Transverse colon (tissue), 4 donors: Measurements from ENCODE around the gene LMTK2. TPM values are rescaled to one million over a fixed set of nuclear protein-coding genes. Genes with fewer than 3 reads are reported as not detected.

Experiments
- DNase-seq: peaks from one replicate; pipeline ENCODE4 v3.0.0-alpha.2; 2019
- H3K27ac ChIP-seq, 4 donors: fragments of 200-600 bp; sonication (generic); 2 replicates each; pipeline ENCODE4 v1.5.1; 2016 to 2018; ENCODE audit warnings: inconsistent platforms in 4 of 4
- H3K27me3 ChIP-seq: fragments of 200-600 bp; sonication (generic); 2 replicates; pipeline ENCODE4 v1.5.1; 2017; ENCODE audit warnings: inconsistent platforms
- H3K36me3 ChIP-seq, 4 donors: fragments of 200-600 bp; sonication (generic); 2 replicates each; pipeline ENCODE4 v1.5.1; 2017 to 2019; ENCODE audit warnings: inconsistent platforms in 4 of 4
- H3K4me1 ChIP-seq, 4 donors: fragments of 200-600 bp; sonication (generic); 2 replicates each; pipeline ENCODE4 v1.5.1; 2017 to 2020; ENCODE audit warnings: inconsistent platforms in 4 of 4
- H3K4me3 ChIP-seq, 4 donors: fragments of 200-600 bp; sonication (generic); 1 replicate in 1 of 4; 2 replicates in 3 of 4; pipeline versions ENCODE4 v1.5.1 to v1.6.1; 2017 to 2019; ENCODE audit warnings: inconsistent platforms in 4 of 4
- H3K9me3 ChIP-seq, 2 donors: fragments of 200-600 bp; sonication (generic); 2 replicates each; pipeline ENCODE4 v1.5.1; 2017 to 2019; ENCODE audit warnings: inconsistent platforms in 2 of 2
- EP300 ChIP-seq: sonication (generic); formaldehyde crosslinking; IDR thresholded peaks from one replicate; pipeline ENCODE4 v1.6.1; 2017; ENCODE audit warnings: antibody characterized with exemption, low read depth
- POLR2A ChIP-seq: fragments of 450-650 bp; IDR thresholded peaks from one replicate; pipeline ENCODE4 v1.6.1; 2016; ENCODE audit warnings: antibody characterized with exemption, mild to moderate bottlenecking, moderate library complexity
- POLR2AphosphoS5 ChIP-seq, 3 donors: sonication (generic); formaldehyde crosslinking; IDR thresholded peaks; one replicate each; pipeline ENCODE4 v1.6.1; 2016; ENCODE audit warnings: antibody characterized with exemption in 3 of 3
- WGBS, 2 donors: methylation state at CpG; one replicate each; pipeline ENCODE4 v1.1.5; 2018; ENCODE audit warnings: low coverage in 1 of 2; 5-methylcytosine and 5-hydroxymethylcytosine counted together
- in situ Hi-C, 4 donors: fragments of 200-750 bp; cut with MboI; loops; one replicate each; pipeline versions ENCODE4 v1.15.0 to v1.15.1; 2017; ENCODE audit warnings: low sequenced_read_pairs in 3 of 4, low pct_ligation_motif_present in 1 of 4, low pct_unique_long_range_greater_than_20kb in 1 of 4
- intact Hi-C: fragments of 100-400 bp; cut with DNase I; formaldehyde crosslinking; loops from one replicate; pipeline ENCODE4 v1.15.1; 2023; ENCODE audit warnings: low total_unique reads
- total RNA-seq, 4 donors: library from RNA; depleted of rRNA; stranded (reverse); fragments of >200 nt; gene quantifications; one replicate each; pipeline ENCODE4 v1.1.0, GENCODE V29; 2016
- TF ChIP-seq, protein P1 (sequence below), 5 experiments: fragments of 200-600 bp in 3 of 5; fragments of 450-650 bp in 2 of 5; sonication (generic) in 3 of 5; IDR thresholded peaks; 1 replicate in 2 of 5; 2 replicates in 3 of 5; pipeline ENCODE4 v1.5.1; 2016 to 2017; ENCODE audit warnings: antibody characterized with exemption in 5 of 5, inconsistent platforms in 3 of 5, mild to moderate bottlenecking in 2 of 5, moderate library complexity in 1 of 5

The LMTK2 gene
- total RNA-seq, 4 donors from 2014 or later: 51.6 to 106 (median 62.2) TPM

DNA sequence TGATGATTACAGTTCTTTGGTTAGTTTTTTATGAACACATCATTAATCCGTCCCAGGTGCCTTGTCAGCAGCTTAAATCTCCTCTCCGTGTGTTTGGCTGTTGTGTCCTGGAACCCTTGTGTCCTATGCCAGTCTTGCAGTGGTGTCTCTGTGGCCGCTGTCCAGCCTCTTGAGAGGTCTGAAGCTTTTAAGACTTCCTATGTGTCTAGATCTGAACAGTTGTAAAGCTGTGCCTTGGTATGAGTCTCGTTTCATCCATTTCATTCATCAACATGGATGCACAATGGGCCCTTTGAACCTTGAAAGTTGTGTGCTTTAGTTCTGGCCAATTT is 16.7 kb downstream of the LMTK2 start:
- no peaks in the 10 kb centered on the region for H3K4me1 ChIP-seq
- 83 to 92% methylated on average over 2 to 4 of the region's 4 CpGs for WGBS, 2 donors
- H3K9me3 ChIP-seq: no peaks in the 10 kb centered on the region
- H3K4me3 ChIP-seq: no peak overlapping the region
- DNase-seq: no peak
- H3K36me3 ChIP-seq: no peaks in the 10 kb centered on the region
- TF ChIP-seq POLR2A (no peak), EP300 (no peak), POLR2AphosphoS5 (IDR thresholded peaks at IDR 0.05) (no peak)
- TF ChIP-seq, protein P1, sequence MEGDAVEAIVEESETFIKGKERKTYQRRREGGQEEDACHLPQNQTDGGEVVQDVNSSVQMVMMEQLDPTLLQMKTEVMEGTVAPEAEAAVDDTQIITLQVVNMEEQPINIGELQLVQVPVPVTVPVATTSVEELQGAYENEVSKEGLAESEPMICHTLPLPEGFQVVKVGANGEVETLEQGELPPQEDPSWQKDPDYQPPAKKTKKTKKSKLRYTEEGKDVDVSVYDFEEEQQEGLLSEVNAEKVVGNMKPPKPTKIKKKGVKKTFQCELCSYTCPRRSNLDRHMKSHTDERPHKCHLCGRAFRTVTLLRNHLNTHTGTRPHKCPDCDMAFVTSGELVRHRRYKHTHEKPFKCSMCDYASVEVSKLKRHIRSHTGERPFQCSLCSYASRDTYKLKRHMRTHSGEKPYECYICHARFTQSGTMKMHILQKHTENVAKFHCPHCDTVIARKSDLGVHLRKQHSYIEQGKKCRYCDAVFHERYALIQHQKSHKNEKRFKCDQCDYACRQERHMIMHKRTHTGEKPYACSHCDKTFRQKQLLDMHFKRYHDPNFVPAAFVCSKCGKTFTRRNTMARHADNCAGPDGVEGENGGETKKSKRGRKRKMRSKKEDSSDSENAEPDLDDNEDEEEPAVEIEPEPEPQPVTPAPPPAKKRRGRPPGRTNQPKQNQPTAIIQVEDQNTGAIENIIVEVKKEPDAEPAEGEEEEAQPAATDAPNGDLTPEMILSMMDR (IDR thresholded peaks at IDR 0.05): no peak
- intact Hi-C loops (no loop called here), in situ Hi-C loops (no loop called here)
- no peak overlapping the region for H3K27ac ChIP-seq
- no peaks in the 10 kb centered on the region for H3K27me3 ChIP-seq

DNA sequence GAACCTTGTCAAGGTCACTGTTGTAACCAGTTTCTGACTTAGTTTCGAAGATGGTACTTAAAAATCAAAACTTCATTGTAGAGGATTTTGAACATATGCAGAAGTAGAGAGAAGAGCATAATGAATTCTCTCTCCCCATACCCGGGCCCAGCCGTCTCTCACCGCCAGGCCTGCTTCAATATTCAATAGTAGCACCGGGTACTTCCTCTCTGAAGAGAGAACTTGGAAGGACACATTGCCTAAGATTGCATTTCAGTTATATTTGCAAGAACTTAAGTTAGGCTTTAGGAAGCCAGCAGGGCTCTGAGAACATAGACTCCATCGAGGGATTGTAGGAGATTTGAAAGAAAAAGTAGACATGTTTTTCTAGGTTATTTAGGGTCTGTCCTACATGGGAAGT is 19.1 kb downstream of the LMTK2 start:
- Histone ChIP-seq H3K27ac (no peak overlapping the region), H3K4me3 (no peak overlapping the region), H3K4me1 (peaks cover 0 to 5% (median 2%) of the 10 kb centered on the region in 4 donors), H3K36me3 (no peaks in the 10 kb centered on the region), H3K9me3 (no peaks in the 10 kb centered on the region), H3K27me3 (no peaks in the 10 kb centered on the region)
- TF ChIP-seq POLR2AphosphoS5 (IDR thresholded peaks at IDR 0.05): no peak
- TF ChIP-seq, protein P1 (IDR thresholded peaks at IDR 0.05): no peak
- TF ChIP-seq EP300: no peak
- no peak for TF ChIP-seq POLR2A
- 88 to 100% methylated on average over 2 to 6 of the region's 6 CpGs for WGBS, 2 donors
- in situ Hi-C loops: no loop called here
- no peak for DNase-seq
- intact Hi-C loops: no loop called here

DNA sequence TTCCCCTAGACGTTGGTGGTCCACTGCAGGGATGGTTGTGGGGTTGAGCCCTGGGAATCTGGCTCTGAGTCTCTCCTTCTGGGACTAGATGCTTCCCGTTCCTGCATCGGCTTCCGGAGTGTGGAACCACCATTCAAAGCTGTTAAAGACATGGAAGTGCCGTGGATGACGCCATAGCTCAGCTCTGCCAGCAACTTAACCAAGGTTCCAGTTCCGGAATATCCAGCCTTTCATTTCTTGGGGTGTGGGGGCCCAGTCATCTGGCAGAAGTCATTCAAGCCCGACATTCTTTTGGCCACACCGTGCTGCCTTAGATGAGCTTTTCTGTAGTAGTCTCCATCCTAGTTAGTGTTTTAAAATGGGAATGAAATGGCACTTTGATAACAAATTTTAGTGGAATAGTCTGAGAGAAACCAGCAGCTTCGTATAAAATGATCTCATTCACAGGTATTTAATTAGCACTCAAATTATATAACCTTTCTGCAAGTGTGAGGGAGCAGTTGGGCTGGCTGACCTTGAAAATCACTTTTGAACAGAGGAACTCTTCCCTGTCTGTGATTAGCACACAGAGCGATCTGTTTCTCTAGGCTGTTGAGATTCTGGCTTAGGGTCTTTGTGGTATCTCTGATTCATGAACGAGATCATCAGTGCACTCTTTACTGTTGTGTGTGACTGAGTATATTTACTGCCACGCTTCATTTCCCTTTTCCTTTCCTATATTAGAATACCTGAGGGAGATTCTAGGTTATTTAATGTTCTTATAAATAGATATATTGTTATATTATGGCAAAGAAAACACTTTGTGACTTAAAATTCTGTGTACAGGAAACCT is 19.9 kb downstream of the LMTK2 start:
- in situ Hi-C loops: no loop called here
- H3K4me3 ChIP-seq: no peak overlapping the region

DNA sequence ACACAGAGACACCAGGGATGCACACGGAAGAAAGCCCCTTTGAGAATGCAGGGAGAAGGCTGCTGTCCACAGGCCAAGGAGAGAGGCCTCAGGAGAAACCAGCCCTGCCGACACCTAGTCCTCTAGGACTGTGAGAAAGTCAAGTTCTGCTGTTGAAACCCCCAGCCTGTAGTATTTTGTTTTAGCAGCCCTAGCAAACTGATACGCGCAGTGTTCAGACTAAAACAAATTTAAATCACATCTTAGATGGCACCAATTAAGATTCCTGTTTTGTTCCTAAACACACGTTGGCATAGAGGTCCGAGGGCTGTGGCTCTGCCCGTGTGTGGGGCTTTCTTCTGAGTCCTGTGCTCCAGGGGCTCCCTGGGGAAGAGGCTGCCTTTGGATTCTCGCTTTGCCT is 21.7 kb downstream of the LMTK2 start:
- H3K4me1 ChIP-seq: peaks cover 23 to 31% (median 26%) of the 10 kb centered on the region in 4 donors
- H3K27me3 ChIP-seq: no peaks in the 10 kb centered on the region
- in situ Hi-C loops (no loop called here), intact Hi-C loops (no loop called here)
- DNase-seq: no peak
- 95% methylated on average over 8 of the region's 8 CpGs; no CpG with 5 or more reads in 1 of the 2 donors for WGBS, 2 donors
- H3K36me3 ChIP-seq: no peaks in the 10 kb centered on the region
- H3K4me3 ChIP-seq: no peak overlapping the region
- TF ChIP-seq POLR2AphosphoS5 (IDR thresholded peaks at IDR 0.05) (no peak), POLR2A (no peak), EP300 (no peak)
- TF ChIP-seq, protein P1 (IDR thresholded peaks at IDR 0.05): no peak
- H3K27ac ChIP-seq: no peak overlapping the region
- no peaks in the 10 kb centered on the region for H3K9me3 ChIP-seq

More for the DNA sequence above, 19.9 kb downstream of the LMTK2 start:
- Histone ChIP-seq H3K4me1 (peaks cover 7 to 13% (median 9%) of the 10 kb centered on the region in 4 donors), H3K27ac (no peak overlapping the region), H3K9me3 (no peaks in the 10 kb centered on the region), H3K36me3 (no peaks in the 10 kb centered on the region), H3K27me3 (no peaks in the 10 kb centered on the region)
- no peak for DNase-seq
- 83 to 91% methylated on average over 4 to 13 of the region's 13 CpGs for WGBS, 2 donors
- TF ChIP-seq POLR2AphosphoS5 (IDR thresholded peaks at IDR 0.05) (no peak), POLR2A (no peak), EP300 (no peak)
- TF ChIP-seq, protein P1 (IDR thresholded peaks at IDR 0.05): no peak
- intact Hi-C loops: no loop called here
